Measurements from ENCODE around the gene TBX4.
"Not testable (repeated sequence)": the region's sequence is repeated elsewhere in the genome, so short reads cannot be mapped to it uniquely, and the experiment has no call there.

Gene TBX4

DNA sequence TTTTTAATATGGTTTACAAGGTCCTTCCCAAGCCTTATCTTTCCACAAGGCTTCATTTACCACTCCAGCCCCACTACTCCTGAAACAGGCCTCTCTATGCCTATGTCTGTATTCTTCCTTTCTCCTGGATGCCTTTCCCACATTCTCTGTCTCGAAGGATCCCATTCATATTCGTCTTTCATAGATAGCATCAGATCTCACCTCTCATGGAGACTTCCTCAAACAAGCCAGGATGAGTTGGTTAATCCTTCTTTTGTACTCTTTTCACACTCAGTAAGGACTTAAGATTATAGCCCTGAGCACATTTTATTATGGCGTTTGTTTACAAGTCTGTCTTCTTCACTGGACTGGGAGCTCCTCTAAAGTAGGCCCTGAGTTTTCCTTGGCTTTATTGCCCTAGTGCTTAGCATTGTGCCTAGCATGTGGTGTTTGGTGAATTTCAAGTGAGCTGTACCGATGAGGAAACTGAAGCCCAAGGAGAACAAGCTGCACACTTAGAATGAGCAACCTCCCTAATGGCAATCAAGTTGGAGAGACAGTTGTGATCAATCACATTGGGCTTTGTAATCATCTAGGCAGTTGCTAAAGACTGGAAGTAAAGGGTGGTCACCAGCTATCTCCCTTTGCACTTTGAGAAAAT lies 10.0 kb upstream of the TBX4 start:
- H3K9ac ChIP-seq (ENCODE audit: low read length): no peak overlapping the region
- H3K9me3 ChIP-seq (ENCODE audit: control insufficient read depth, low read depth, low read length): no peaks in the 10 kb centered on the region
- no peaks in the 10 kb centered on the region for H3K4me1 ChIP-seq (ENCODE audit: control insufficient read depth, low read depth, low read length)
- H3K27ac ChIP-seq (ENCODE audit: low read length): no peak overlapping the region
- H3K27me3 ChIP-seq (ENCODE audit: control insufficient read depth, insufficient read depth, low read length): peaks cover 12% of the 10 kb centered on the region
- H3K36me3 ChIP-seq (ENCODE audit: control insufficient read depth, low read depth, low read length): no peaks in the 10 kb centered on the region
- no peak overlapping the region for H3K4me3 ChIP-seq (ENCODE audit: low read length)

DNA sequence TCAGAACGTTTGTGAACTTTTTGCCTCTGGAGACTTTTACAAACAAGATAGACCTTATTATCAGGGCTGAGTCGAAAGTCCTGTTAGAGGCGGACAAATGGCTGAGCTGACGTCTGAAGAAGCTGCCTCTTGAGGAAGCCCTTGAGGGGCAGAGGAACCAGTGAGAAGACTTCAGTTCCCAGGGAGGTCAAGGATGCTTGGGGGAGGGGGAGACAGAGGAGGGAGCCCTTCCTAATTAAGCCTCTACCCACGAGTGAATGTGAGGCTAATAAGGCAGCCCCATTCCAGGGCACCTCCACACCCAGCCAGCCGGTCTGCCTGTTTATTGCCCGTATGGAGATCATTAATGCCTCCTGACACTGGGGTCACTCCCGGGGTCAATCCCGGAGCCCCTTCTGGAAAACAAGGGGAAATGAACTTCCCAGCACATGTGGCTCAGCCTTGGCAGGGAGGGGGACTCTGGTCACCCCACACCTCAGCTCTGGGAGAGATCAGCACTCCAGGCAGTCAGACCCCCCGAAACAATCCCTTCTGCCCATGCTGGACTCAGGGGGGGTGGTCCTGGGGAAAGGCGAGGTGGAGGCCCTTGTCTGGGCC lies 9.2 kb upstream of the TBX4 start:
- Histone ChIP-seq H3K36me3 (ENCODE audit: control insufficient read depth, low read depth, low read length) (no peaks in the 10 kb centered on the region), H3K4me3 (ENCODE audit: low read length) (no peak overlapping the region), H3K9me3 (ENCODE audit: control insufficient read depth, low read depth, low read length) (no peaks in the 10 kb centered on the region), H3K27me3 (ENCODE audit: control insufficient read depth, insufficient read depth, low read length) (peaks cover 19% of the 10 kb centered on the region), H3K4me1 (ENCODE audit: control insufficient read depth, low read depth, low read length) (no peaks in the 10 kb centered on the region), H3K9ac (ENCODE audit: low read length) (no peak overlapping the region), H3K27ac (ENCODE audit: low read length) (no peak overlapping the region)

DNA sequence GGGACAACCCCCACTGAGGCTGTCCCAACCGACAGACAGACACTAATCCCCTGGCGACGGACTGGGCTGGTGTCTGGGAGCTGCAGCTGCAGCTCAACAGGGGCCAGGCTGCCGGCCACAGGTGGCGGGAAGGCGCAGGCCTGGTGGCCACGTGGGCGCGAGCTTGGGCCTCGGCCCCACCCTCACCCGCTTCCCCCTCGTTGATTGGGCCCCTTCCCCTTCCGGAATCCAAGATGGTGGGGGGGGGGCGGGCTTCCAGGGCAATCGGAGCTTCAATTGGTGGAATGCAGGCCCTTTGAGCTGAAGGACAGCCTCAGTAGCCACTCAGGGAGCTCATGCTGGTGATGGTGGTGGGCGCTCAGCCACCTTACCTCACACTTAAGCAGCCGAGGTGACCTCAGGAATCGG lies 8.7 kb upstream of the TBX4 start:
- H3K27ac ChIP-seq (ENCODE audit: low read length): no peak overlapping the region
- no peak overlapping the region for H3K9ac ChIP-seq (ENCODE audit: low read length)
- H3K27me3 ChIP-seq (ENCODE audit: control insufficient read depth, insufficient read depth, low read length): peaks cover 24% of the 10 kb centered on the region
- no peaks in the 10 kb centered on the region for H3K4me1 ChIP-seq (ENCODE audit: control insufficient read depth, low read depth, low read length)
- H3K36me3 ChIP-seq (ENCODE audit: control insufficient read depth, low read depth, low read length): no peaks in the 10 kb centered on the region
- no peaks in the 10 kb centered on the region for H3K9me3 ChIP-seq (ENCODE audit: control insufficient read depth, low read depth, low read length)
- H3K4me3 ChIP-seq (ENCODE audit: low read length): no peak overlapping the region

DNA sequence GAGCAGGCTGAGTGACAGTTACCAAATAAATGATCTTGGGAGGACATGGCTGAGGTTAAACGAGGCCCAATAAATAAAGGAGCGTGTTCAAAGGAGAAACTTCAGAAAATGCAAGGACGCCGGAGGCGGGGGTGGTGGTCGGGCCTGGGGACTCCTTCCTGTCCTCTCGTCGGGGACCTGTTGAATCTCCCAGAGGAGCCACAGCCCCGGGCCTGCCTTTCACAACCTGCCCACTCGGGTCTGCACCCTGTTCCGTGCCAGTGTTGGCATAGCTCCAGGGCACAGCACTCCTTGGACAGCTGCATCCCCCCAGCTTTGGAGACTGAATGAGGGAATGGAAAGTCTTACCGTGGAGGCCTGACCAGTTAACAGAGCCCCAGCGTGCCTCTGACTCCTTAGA lies 8.1 kb upstream of the TBX4 start:
- Histone ChIP-seq H3K4me3 (ENCODE audit: low read length) (no peak overlapping the region), H3K9ac (ENCODE audit: low read length) (no peak overlapping the region)

DNA sequence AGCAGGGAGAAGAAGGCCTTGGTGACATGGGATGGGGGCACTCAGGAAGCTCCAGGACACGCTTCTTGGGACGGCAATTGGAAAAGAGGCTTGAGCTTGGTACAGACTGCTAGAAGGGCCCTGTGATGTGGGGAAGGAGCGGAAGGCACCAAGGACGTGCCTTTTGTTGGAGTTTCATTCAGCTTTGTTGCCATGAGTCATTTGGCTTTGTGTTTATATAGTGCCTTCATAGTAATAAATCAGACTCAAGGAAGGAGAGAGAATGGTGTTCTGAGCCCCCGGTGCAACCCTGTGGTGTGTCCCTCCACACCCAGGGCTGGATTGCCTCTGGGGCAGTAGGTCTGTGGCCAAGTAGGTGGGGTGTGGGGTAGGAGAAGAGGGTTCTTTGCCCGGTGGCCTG lies 7.4 kb upstream of the TBX4 start:
- no peaks in the 10 kb centered on the region for H3K36me3 ChIP-seq (ENCODE audit: control insufficient read depth, low read depth, low read length)

More for the DNA sequence above, 8.1 kb upstream of the TBX4 start:
- peaks cover 28% of the 10 kb centered on the region for H3K27me3 ChIP-seq (ENCODE audit: control insufficient read depth, insufficient read depth, low read length)
- no peaks in the 10 kb centered on the region for H3K9me3 ChIP-seq (ENCODE audit: control insufficient read depth, low read depth, low read length)
- no peak overlapping the region for H3K27ac ChIP-seq (ENCODE audit: low read length)
- H3K4me1 ChIP-seq (ENCODE audit: control insufficient read depth, low read depth, low read length): no peaks in the 10 kb centered on the region
- H3K36me3 ChIP-seq (ENCODE audit: control insufficient read depth, low read depth, low read length): no peaks in the 10 kb centered on the region

DNA sequence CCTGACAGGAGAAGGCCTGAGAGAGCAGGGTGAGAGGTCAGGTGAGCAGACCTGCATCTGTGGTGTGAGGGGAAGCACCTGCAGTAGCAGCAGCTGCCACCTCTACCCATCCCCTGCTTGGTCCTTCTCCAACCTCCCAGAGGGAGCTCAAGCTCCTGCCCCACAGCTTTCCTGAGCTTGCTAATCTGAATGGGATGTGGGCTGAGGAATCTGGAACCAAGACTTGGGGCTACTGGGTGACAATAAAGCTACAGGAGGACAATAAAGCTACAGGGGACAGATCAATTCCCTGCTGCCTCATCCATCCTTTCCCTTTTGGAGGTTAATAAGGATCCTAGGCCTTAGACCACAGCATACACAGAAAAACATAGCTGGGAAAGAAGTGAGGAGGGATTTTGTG lies 4.9 kb upstream of the TBX4 start:
- no peaks in the 10 kb centered on the region for H3K4me1 ChIP-seq (ENCODE audit: control insufficient read depth, low read depth, low read length)
- H3K27me3 ChIP-seq (ENCODE audit: control insufficient read depth, insufficient read depth, low read length): peaks cover 61% of the 10 kb centered on the region
- H3K9me3 ChIP-seq (ENCODE audit: control insufficient read depth, low read depth, low read length): no peaks in the 10 kb centered on the region
- H3K36me3 ChIP-seq (ENCODE audit: control insufficient read depth, low read depth, low read length): no peaks in the 10 kb centered on the region
- H3K9ac ChIP-seq (ENCODE audit: low read length): no peak overlapping the region
- no peak overlapping the region for H3K27ac ChIP-seq (ENCODE audit: low read length)
- no peak overlapping the region for H3K4me3 ChIP-seq (ENCODE audit: low read length)

More for the DNA sequence above, 7.4 kb upstream of the TBX4 start:
- Histone ChIP-seq H3K9ac (ENCODE audit: low read length) (no peak overlapping the region), H3K27me3 (ENCODE audit: control insufficient read depth, insufficient read depth, low read length) (peaks cover 35% of the 10 kb centered on the region), H3K4me1 (ENCODE audit: control insufficient read depth, low read depth, low read length) (no peaks in the 10 kb centered on the region), H3K4me3 (ENCODE audit: low read length) (no peak overlapping the region), H3K9me3 (ENCODE audit: control insufficient read depth, low read depth, low read length) (no peaks in the 10 kb centered on the region), H3K27ac (ENCODE audit: low read length) (no peak overlapping the region)

DNA sequence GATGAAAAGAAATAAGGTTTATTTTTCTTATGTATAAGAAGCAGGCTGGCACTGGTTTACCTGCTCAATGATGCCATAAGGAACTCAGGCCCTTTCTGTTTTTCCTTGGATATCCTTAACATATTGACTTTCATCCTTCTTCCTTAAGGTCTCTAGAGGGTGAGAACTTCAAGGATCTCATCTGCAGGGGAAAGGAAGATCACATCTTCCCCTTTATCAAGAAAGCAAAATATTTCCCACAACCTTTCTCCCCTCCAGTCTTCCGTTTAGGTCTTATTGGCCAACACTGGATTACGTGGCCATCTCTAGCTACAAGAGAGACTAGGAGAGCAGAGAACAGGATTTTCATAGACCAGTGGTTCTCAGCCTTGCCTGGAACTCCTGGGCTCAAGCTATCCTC lies 4.2 kb upstream of the TBX4 start:
- peaks cover 67% of the 10 kb centered on the region for H3K27me3 ChIP-seq (ENCODE audit: control insufficient read depth, insufficient read depth, low read length)

DNA sequence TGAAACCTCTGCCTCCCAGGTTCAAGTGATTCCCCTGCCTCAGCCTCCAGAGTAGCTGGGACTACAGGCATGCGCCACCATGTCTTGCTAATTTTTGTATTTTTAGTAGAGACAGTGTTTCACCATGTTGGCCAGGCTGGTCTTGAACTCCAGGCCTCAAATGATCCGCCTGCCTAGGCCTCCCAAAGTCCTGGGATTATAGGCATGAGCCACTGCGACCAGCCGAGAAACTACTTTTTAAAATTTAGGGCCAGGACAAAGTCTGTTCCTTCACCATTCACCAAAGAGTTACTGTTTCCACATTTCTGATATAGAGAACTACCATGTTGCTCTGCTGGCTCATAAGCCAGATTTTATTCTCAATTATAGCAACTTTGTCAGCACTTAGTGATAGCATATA lies 3.1 kb upstream of the TBX4 start:
- not testable (repeated sequence) for H3K27ac ChIP-seq (ENCODE audit: low read length); H3K36me3 ChIP-seq (ENCODE audit: control insufficient read depth, low read depth, low read length); H3K4me3 ChIP-seq (ENCODE audit: low read length); H3K4me1 ChIP-seq (ENCODE audit: control insufficient read depth, low read depth, low read length); H3K9me3 ChIP-seq (ENCODE audit: control insufficient read depth, low read depth, low read length); H3K9ac ChIP-seq (ENCODE audit: low read length)
- peaks cover 78% of the 10 kb centered on the region for H3K27me3 ChIP-seq (ENCODE audit: control insufficient read depth, insufficient read depth, low read length)

More for the DNA sequence above, 4.2 kb upstream of the TBX4 start:
- H3K4me3 ChIP-seq (ENCODE audit: low read length): no peak overlapping the region
- no peaks in the 10 kb centered on the region for H3K36me3 ChIP-seq (ENCODE audit: control insufficient read depth, low read depth, low read length)
- H3K27ac ChIP-seq (ENCODE audit: low read length): no peak overlapping the region
- no peak overlapping the region for H3K9ac ChIP-seq (ENCODE audit: low read length)
- H3K9me3 ChIP-seq (ENCODE audit: control insufficient read depth, low read depth, low read length): no peaks in the 10 kb centered on the region
- no peaks in the 10 kb centered on the region for H3K4me1 ChIP-seq (ENCODE audit: control insufficient read depth, low read depth, low read length)

DNA sequence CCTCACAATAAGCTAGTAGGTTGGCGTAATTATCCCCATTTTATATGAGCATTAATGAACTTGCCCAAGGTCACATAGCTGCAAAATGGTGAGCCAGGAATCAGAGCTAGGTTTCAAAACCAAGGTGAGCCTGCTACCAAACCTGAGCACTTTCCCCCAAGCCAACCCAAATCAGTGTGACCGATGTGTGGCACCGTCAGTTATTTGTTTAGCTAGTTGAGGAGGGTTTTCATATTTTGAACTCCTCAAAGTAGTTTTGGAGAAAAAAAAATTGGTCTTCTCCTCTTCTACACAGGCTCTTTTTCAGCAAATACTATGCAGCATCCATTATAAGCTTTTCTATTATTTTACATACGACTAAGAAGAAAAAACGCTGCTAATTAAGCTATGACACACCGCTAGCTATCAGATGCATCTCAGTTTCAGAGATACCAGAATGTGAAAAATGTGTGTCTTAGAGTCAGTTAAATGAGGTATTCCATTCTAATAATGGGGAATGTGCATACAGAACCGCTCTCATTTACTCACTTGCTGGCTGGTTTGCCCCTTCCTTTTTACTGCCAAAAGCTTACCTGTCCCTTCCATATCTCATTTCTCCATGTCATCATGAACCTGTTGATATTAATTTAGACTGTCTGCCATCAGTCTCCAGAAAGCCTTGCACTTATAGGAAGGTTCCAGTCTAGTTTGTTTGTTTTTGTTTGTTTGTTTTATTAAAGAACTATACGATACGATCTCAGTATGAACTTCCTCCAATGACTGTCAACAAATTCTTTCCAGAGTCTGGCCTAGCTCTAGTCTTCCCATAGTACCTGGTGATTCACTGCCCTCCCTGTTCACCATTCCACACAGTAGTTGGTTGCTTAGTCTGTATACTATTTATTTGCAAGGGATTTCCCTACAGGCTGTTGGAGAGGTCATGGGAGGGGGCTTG lies 2.2 kb upstream of the TBX4 start:
- Histone ChIP-seq H3K4me3 (ENCODE audit: low read length) (no peak overlapping the region), H3K4me1 (ENCODE audit: control insufficient read depth, low read depth, low read length) (no peaks in the 10 kb centered on the region), H3K9ac (ENCODE audit: low read length) (no peak overlapping the region), H3K36me3 (ENCODE audit: control insufficient read depth, low read depth, low read length) (no peaks in the 10 kb centered on the region), H3K9me3 (ENCODE audit: control insufficient read depth, low read depth, low read length) (no peaks in the 10 kb centered on the region), H3K27ac (ENCODE audit: low read length) (no peak overlapping the region), H3K27me3 (ENCODE audit: control insufficient read depth, insufficient read depth, low read length) (peaks cover 87% of the 10 kb centered on the region)

DNA sequence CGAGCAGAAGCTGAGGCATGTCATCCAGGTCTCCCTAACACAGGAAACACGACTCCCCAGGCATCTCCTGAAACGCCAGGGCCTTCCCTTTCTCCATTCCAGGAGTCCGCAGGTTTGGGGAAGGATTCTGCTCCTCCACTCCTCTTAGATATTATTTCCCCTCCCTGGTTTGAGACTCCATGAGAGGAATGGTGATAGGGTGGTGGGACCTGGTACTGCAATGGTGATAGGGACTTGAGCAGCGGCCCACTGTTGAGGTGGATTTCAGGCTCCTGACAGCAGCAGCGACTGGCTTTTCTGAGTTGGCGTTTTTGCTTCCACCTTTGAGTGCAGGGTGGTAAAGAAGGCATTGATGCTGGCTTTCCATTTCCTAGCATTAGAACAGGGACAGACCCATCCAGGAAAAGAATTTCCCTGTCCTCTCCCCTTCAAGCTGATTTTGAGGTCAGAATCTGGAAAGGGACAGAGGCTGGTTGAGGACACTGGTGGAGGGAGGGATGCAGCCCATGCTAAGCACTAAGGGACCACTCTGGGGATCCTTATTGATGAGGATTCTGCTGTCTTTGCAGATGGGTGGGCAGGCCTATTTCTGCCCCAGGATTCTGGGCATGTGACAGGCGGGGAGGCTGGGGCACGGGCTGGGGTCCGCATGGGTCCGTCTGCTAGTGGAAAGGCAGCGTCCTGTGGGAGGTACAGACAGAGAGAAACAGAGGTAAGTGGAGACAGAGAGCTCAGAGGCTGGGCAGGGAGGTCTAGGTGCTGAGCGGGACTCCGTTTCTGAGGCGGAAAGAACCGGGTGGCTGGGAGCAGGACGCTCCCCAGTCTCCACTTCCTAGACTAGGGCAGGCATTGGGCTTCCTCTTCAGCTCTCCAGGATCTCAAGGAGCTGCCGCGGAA lies 1.3 kb upstream of the TBX4 start:
- H3K4me3 ChIP-seq (ENCODE audit: low read length): peak overlapping the region; percentile 41
- H3K27ac ChIP-seq (ENCODE audit: low read length): no peak overlapping the region
- no peak overlapping the region for H3K9ac ChIP-seq (ENCODE audit: low read length)
- H3K4me1 ChIP-seq (ENCODE audit: control insufficient read depth, low read depth, low read length): no peaks in the 10 kb centered on the region
- no peaks in the 10 kb centered on the region for H3K9me3 ChIP-seq (ENCODE audit: control insufficient read depth, low read depth, low read length)
- H3K27me3 ChIP-seq (ENCODE audit: control insufficient read depth, insufficient read depth, low read length): peaks cover 96% of the 10 kb centered on the region
- no peaks in the 10 kb centered on the region for H3K36me3 ChIP-seq (ENCODE audit: control insufficient read depth, low read depth, low read length)
